GM21619 (cell line): ENCODE results near the gene POGLUT2.

Experiments
- ATAC-seq: cut with Tn5 transposase; IDR thresholded peaks from one replicate; pipeline ENCODE4 v1.9.1; 2021; ENCODE audit not compliant: unreplicated experiment

The POGLUT2 gene

DNA sequence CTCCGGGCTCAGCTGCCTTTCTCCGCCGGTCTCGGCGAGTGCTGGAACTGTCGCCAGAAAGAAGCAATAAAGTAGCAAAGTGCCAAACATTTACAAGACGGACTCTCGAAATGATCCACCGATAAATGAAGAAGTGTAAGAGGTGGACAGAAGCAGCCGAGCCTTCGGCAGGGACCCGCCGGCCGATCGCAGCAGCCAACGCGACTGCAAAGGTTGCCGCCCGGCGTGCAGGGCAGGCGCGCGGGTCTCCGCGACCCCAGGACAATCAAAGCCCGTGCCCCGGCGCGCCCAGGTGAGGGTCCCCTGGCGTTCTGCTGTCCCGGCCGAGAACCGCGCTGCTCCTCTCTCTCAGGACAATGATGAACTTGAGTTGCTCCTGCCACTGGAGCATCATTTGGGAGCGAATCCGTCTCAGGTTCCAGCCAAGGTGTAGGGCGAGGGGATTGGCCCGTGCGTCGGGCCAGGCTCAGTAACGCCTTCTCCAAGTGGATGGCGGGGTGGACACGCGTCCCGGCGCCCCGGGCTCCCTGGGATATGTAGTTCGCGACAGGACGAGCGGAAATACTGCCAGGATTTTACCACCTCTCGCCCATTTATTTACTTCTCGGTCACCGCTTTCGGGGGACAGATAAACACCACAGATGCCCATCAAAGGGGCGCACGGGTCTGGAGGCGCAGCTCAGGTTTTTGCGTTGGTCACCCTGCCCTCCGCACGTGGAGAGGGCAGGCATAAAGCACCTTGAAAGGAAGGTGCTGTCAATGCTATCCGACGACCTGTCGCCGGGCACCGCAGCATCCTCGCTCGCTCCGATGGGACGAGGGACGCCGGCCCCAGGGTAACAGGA is at the start of gene POGLUT2, which contains the start of gene BIVM:
Gene POGLUT2 (minus strand): TSS at position 396 of the 845 bp plus-strand sequence. CDS start 306 bp downstream, at position 90.
Gene BIVM (plus strand): TSS at position 539 of the 845 bp plus-strand sequence. CDS start 8,149 bp downstream, outside the sequence.
- ATAC-seq, result peak; percentile 82

DNA sequence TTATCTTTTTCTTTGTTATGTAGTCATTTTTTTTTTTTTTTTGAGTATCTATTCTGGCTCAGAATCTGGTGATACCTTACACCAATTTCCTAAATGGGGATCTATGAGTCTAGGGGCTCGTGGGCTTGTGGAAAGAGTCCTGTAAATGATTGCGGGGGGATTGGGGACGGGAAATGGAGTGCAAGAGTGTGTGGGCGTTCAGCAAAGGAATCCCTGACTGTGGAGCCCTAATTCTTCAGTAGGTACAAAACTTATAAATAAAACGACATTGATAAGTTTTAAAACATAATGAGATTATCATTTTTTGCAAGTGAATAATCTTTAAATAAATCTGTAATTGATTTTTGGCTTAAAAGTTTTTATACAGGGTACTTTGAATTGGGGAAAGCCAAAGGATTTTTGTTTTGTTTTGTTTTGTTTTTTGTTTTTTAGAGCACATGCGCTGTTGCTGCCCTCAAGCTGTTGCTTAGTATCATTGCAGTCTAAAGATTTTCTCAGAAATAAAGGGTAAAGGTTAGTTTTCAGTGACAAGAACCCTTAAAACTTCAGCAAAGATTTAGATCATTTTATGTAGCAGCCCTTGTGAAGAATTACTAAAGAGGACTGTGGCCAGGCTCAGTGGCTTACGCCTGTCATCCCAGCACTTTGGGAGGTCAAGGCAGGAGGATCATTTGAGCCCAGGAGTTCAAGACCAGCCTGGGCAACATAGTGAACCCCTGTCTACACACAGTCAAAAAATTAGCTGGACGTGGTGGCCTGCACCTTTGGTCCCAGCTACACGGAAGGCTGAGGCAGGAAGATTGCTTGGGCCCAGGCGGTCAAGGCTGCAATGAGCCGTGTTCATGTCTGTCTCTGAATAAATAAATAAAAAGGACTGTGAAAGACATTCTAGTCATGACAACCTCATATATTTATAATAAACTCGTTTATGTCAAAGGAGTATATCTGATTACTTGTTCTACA is 48.8 kb upstream of the POGLUT2 start:
- ATAC-seq, result no peak

DNA sequence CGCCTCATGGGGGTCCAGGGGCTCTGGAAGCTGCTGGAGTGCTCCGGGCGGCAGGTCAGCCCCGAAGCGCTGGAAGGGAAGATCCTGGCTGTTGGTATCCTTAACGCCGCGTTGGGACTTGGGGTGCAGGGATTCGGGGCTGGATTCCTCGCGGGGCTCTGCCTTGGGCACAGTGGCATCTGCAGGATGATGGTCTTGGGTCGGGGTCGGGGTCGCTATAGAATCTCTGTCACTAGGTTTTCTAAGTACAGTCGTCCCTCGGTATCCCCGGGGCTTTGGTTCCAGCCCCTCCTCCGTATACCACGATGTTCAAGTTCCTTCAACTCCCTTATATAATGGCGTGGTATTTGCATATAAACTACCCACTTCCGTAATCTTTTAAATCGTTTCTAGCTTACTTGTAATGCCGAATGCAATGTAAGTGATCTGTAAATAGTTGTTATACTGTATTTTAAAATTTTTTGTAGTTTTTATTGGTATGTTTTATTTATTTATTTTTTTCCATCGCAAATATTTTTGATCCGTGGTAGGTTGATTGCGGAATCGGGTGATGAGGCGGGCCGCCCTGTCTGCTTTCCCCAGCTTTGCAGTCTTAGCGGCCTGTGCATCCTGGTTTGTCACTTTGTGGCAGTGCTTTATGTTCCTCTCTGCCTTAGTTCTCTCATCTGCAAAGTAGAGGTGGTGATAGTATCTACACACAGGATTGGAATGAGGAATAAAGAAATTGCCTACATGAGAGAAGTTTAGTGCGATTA is 47.7 kb upstream of the POGLUT2 start:
- ATAC-seq, result peak; percentile 34

DNA sequence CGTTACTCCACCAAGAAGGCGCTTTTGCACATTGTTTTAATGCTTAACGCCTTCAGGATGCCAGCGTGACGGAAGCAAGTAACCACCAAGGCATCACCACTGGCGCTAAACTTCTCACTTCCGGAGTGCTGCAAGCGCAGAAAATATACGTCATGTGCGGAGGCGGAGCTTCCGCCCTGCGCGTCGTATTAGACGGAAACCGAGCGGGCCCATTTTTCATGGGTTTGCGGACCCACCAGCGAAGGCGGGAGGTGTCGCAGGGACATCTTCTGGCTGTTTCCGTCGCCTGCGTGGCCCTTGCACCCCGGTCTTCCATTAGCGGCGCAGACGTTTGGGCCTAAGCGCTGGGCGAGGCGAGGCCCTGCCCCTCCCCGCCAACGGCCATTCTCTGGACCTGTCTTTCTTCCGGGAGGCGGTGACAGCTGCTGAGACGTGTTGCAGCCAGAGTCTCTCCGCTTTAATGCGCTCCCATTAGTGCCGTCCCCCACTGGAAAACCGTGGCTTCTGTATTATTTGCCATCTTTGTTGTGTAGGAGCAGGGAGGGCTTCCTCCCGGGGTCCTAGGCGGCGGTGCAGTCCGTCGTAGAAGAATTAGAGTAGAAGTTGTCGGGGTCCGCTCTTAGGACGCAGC is 47.0 kb upstream of the POGLUT2 start, which contains the start of gene ERCC5:
Gene ERCC5 (plus strand): TSS at position 403 of the 631 bp plus-strand sequence. CDS start 235 bp downstream, outside the sequence.
- ATAC-seq, result peak; percentile 84

DNA sequence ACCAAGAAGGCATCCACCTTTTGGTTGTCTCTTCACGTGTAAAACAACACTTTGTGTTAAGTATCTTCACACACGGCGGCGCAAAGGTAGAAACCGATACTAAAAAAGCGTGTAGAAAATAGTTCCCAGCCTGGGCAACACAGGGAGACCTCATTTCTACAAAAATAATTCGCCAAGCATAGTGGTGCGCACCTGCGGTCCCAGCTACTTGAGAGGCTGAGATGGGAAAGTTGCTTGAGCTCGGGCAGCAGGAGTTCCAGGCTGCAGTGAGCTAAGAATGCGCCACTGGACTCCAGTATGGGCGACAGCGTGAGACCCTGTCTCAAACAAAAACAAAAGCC is 46.5 kb upstream of the POGLUT2 start:
- ATAC-seq, result peak; percentile 18

DNA sequence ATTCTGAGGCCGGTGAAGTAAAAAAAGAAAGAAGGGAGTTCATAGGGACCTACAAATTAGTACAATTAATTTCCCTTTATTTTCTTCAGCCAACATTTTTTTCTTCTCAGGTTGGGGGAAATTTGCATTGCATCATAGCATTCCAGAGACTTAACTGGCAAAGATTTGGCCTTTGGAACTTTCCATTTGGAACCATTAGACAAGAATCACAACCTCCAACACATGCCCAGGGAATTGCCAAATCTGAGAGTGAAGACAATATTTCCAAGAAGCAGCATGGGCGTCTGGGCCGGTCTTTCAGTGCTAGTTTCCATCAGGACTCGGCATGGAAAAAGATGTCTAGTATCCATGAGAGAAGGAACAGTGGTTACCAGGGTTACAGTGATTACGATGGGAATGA is 40.7 kb upstream of the POGLUT2 start:
- no peak for ATAC-seq

DNA sequence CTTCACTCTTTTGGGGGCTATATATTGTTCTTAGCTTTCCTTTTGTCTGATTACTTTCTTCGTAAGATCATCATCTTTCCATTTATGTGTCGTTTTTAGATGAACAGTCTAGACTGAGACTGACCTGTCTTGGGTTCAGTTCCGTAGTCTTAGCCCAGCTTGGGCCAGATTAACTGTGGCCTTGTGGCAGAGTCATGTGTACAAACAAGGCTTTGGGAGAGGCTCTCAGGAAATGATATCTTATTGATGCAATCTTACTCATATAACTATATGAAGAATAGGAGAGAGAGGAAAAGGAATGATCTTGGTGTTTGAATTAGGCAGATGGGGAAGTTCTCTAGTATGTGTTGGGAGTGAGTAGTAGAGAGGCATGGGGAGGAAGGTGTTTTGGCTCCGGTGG is 40.2 kb upstream of the POGLUT2 start:
- no peak for ATAC-seq

DNA sequence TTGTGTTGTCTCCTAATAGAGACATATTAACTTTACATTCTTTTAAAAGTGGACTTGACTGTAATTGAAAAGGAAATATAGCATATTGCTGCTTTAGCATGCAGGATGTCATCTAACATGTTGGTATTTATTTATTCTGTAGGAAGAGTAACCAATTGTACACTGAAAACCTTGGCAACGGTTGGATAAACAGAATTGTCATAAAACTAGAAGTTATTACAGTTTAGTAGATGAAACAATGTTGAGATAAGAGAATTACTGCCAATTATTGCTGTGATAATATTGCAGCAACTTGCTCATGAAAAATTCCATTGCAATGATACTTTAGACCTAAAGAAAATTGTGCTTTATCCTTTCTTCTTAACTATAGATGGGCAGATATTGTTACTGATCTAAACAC is 39.5 kb upstream of the POGLUT2 start:
- no peak for ATAC-seq

DNA sequence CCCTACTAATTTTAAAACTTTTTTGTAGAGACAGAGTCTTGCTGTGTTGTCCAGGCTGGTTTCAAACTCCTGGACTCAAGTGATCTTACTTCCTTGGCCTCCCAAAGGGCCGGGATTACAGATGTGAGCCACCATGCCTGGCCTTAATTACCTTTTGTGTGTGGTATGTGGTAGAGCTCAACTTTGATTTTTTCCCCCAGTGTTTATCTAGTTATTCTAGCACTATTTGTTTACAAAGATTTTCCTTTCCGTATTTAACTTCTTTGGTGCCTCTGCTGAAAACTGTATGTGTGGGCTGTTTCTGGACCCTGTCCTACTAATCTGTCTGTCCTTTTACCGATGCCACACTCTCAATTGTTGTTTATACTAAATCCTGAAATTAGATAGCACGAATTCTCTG is 37.7 kb upstream of the POGLUT2 start:
- ATAC-seq, result no peak

DNA sequence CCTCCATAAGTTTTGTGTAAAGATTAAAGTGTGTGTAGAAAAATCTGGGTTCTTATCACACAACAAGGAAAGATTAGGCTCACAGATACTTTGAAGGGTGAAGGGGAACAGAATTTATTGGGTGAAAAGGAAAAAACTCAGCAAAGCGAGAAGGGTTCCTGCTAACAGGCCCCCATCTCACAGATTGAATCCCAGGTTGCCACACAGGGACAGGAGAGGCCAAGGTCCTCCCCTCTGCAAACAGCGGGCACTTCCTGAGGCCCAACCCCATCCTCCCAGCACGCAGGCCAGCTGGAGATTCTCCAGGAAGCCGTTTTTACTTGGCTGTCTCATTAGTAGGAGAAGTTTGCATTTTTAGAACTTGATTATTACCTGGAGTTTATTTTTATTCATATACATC is 31.9 kb upstream of the POGLUT2 start:
- ATAC-seq, result no peak

DNA sequence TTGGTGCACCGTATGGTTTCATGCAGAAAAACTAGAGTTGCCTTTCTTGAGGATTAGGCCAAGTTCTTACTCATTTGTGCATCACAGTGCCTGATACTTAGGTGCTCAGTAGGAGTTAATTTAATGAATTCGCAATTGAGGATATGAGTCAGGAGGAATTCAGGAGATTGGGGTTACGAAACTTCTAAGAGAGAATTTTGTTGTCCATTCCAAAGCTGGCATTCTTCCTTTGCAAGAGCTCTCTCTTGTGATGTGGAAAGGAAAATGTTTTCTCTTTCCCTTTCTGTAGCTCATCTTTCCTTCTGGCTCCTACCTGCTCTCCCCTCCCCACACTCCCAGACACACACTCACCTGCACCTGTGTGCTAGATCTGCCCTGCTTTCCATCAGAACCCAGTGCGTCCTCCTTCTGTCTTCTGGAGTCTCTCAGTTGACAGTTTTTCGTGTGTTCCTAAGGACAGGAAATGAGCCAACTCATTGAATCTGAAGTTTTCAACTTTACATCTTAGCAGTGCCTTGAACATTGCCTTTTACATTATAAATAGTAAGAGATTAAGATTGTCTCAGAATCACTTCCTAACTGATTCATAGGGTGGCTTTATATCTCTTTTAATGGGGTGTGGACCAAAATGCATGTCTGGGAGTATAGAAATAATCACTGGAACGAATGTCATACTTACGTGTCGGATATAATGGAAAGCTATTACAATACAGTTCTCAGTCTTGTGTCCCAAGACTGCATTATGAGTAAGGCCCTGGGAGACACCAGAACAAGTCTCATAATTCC is 27.3 kb upstream of the POGLUT2 start:
- no peak for ATAC-seq

DNA sequence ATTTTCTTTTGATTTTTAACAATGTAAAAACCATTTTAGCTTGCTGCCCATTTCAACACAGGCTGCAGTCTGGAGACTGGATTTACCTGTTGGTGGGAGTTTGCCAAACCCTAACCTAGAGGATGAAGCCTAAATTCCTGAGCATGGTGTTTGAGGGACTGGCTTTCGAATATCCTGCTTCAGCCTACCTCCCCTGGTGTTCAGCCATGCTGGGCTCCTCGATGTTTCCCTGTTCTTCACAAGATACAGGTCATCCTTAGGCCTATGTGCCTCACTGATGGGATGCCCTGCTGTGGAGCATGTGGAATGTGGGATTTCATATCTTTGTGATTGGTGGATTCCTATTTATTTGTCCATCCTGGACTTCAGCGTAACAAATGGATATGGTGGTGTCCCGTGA is 26.6 kb upstream of the POGLUT2 start:
- ATAC-seq, result no peak

DNA sequence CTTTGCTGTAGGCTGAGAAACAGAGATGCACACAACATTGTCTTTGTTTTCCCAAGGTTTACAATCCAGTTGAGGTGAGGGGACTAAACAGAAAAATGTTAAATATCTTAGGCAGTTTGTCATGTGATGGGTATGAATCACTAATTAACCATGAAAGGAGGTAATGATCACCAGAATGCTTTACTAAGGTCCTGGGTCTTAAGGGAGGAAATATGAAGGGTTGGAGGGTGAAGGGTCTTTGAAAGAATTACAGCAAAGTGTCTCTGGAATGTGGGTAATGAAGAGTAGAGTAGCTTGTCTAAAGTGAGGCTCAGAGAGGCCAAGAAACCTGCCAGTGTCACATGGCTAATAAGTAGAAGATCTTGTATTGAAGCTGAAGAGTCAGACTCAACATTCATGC is 19.1 kb upstream of the POGLUT2 start:
- no peak for ATAC-seq

DNA sequence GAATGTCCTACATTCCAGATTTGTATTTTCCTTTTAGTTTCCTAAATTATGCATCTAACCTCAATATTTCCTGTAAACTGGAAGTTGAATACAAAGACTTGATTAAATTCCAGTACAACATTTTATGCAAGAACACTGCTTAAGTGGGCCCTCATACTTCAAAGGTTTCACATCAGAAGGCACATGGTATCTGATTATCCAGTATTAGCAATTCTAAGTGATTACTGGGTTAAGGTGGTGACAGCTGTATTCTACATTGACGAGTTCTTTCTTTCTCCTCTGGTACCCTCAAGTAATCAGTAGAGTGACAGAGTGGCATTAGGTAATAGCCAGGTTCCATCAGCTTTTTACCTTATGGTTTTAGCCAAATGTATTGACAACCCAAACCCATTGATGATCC is 18.5 kb upstream of the POGLUT2 start:
- ATAC-seq, result no peak

DNA sequence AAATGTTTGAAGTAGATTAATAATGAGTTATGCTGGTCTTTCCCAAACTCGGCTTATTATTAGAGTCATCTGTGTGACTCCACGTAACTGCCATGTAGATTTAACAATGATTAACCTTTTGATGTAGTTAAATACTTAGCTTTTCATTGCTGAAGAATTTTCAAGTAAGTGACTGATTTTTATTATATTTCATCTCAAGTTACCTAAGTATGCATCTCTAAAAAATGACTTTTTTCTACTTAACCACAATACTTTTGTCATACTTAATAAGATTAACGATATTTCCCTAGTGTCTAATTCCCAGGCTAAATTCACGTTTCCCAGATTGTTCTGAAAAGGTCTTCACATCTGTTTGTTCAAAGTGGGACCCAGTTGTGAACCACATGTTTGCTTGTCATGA is 17.9 kb upstream of the POGLUT2 start:
- ATAC-seq, result no peak

DNA sequence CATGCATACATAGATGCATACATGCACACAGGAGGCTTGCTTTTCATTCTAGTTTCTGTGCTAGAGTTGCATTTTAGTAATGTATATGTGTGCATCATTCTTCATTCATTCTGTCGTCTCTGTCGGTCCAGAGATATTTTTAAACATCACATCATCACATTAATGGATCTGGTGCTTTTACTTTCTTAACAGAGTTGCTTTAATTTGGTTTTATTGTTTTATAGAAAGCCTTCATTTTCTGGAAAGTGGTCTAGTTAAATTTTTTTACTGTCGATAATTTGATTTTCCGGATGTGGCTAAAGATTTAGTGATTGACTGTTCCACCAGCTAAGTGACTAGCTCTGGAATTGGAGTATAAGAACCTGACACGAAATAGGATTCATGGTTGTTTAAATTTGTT is 17.0 kb upstream of the POGLUT2 start:
- no peak for ATAC-seq

DNA sequence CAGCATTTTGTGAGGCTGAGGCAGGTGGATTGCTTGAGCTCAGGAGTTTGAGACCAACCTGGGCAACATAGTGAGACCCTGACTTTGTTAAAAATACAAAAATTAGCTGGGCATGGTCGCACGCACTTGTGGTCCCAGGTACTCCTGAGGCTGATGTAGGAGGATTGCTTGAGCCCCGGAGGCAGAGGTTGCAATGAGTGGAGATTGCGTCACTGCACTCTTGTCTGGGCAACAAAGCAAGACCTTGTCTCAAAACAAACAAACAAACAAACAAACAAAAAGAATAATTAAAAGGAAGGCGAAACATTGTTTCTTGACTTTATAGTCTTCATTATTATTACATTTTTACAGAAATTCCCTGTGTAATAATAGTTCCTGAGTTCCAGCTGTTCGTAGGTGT is 16.0 kb upstream of the POGLUT2 start:
- no peak for ATAC-seq

DNA sequence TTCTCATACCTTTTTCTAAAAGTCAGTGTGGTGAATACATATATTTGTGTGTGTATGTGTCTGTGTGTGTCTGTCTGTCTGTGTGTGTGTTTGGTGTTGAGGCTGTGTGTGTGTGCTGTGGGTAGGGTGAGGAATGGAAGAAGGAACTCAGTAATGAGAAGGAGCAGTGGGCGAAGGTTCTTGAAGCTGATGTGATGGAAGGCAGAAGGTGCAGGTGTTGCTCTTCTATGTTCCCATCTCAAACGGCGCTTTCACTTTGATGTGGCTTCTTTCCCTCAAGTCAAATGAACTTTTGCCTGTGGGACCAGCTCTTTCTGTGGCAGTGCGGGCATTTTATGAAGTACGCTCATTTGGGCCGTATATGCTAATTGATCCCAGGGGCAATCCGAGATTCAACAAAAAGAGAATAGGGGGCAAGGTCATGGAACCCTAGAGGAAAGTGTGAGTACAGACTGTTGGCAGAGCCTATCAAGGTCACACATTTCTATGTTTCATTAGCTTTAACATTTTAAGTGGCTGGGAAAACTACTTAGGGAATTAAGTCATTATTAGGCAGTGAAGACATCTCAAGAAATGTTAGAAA is 15.3 kb upstream of the POGLUT2 start:
- no peak for ATAC-seq

DNA sequence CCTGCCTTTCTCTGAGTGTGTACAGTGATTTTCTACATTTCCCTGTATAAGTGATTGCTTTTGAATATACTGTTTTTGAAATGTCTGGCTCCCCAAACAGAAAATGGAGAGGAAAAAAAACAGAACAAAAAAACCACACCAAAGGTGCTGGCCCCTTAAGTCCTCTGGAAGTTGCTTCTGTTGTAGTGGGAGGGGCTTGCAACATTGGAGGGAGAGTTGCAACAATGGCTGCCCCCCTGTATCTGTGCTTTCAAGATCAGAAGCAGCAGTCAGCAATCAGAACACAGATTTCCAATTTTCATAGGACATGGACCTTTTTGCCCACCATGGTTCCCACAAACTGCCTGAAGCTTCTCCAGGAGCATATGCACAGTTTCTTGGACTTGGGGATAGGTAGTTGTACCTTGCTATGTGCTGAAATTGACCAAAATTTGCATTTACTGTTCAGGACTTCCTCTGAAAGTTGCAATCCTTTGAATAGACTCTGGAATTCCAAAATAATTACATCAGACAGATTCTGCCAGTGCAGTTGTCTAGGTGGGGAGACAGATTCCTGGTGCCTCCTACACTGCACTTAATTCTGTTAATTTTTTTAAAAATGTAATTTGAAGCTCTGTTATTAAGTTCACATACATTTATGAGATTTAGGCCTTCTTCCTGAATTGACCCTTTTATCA is 14.0 kb upstream of the POGLUT2 start:
- ATAC-seq, result no peak
